HCT116 (cell line): ENCODE data around the gene NDOR1. TPM values are rescaled to one million over a fixed set of nuclear protein-coding genes. Genes with fewer than 3 reads are reported as not detected.

Source experiments
- ATAC-seq: fragments of 200-7000 bp; cut with Tn5 transposase; 2 replicates; pipeline ENCODE4 v1.9.1; 2020; ENCODE audit warnings: mild to moderate bottlenecking, moderate library complexity
- BruUV-seq: library from RNA; stranded (reverse); fragments of 400-500 nt; replicated peaks from 2 replicates; lab custom pipeline; 2021; lab: Mats Ljungman, UMichigan
- CTCF ChIA-PET: fragments of 300-600 bp; sonication (Branson Sonifier 250); formaldehyde crosslinking; loops from one replicate; lab custom pipeline; 2021; ENCODE audit warnings: antibody characterized with exemption; lab: Charles Lee
- POLR2A ChIA-PET: fragments of 300-600, 350-600 bp; sonication (Branson Sonifier 250); formaldehyde crosslinking; loops from one replicate; lab custom pipeline; 2021; ENCODE audit warnings: antibody characterized with exemption; lab: Charles Lee
- RAD21 ChIA-PET, 2 experiments: fragments of 300-600 bp; sonication (Branson Sonifier 250); formaldehyde crosslinking; loops; one replicate each; lab custom pipeline; 2023; ENCODE audit warnings: low total read pairs in 2 of 2; ENCODE audit not compliant: uncharacterized antibody in 2 of 2, unreplicated experiment in 2 of 2, low non-redundant PET in 1 of 2; lab: Charles Lee
- DNase-seq: peaks from one replicate; pipeline ENCODE4 v3.0.0-alpha.2; 2010; ENCODE audit warnings: low read depth, low spot score
- H2AFZ ChIP-seq: fragments of 200-600 bp; shearing (Covaris generic), sonication (generic); 2 replicates; pipeline ENCODE4 v1.6.1; 2017; ENCODE audit warnings: low read depth, mixed run types, mixed read lengths, antibody characterized with exemption, low read length; ENCODE audit not compliant: poor library complexity, severe bottlenecking
- H3K27ac ChIP-seq: 2 replicates; pipeline ENCODE4 v1.5.1; 2012; ENCODE audit warnings: low read depth, low read length
- H3K27me3 ChIP-seq: fragments of 200-600 bp; sonication (generic); 2 replicates; pipeline ENCODE4 v1.6.1; 2016; ENCODE audit warnings: mixed run types, low read length, mixed read lengths; ENCODE audit not compliant: insufficient read depth
- H3K36me3 ChIP-seq, 2 experiments: fragments of 200-500 bp in 1 of 2; fragments of 200-600 bp in 1 of 2; sonication (Bioruptor generic) in 1 of 2; sonication (generic) in 1 of 2; 2 replicates each; pipeline versions ENCODE4 v1.5.1 to v1.6.1; 2014 to 2016; ENCODE audit warnings: low read length in 2 of 2, inconsistent platforms in 1 of 2, mixed read lengths in 1 of 2, mixed run types in 1 of 2; ENCODE audit not compliant: insufficient read depth in 2 of 2, control insufficient read depth in 1 of 2
- H3K4me1 ChIP-seq, 2 experiments: fragments of 200-600 bp in 1 of 2; sonication (generic) in 1 of 2; 2 replicates each; pipeline versions ENCODE4 v1.5.1 to v1.6.1; 2012 to 2017; ENCODE audit warnings: low read length in 2 of 2, inconsistent platforms in 1 of 2, mild to moderate bottlenecking in 1 of 2, mixed read lengths in 1 of 2, mixed run types in 1 of 2, moderate library complexity in 1 of 2; ENCODE audit not compliant: insufficient read depth in 2 of 2, control insufficient read depth in 1 of 2
- H3K4me2 ChIP-seq: fragments of 200-600 bp; sonication (generic); 2 replicates; pipeline ENCODE4 v1.6.1; 2017; ENCODE audit warnings: mixed run types, low read length, mixed read lengths
- H3K4me3 ChIP-seq, 2 experiments: fragments of 200-600 bp in 1 of 2; sonication (generic) in 1 of 2; replicated peaks in 1 of 2; 2 replicates each; pipeline ENCODE4 v1.5.1; 2011 to 2016; ENCODE audit warnings: low read length in 2 of 2, control low read depth in 1 of 2, low read depth in 1 of 2, mild to moderate bottlenecking in 1 of 2, mixed read lengths in 1 of 2, mixed run types in 1 of 2
- H3K79me2 ChIP-seq: fragments of 200-600 bp; sonication (generic); 2 replicates; pipeline ENCODE4 v1.6.1; 2017; ENCODE audit warnings: mild to moderate bottlenecking, mixed run types, low read length, moderate library complexity, mixed read lengths; ENCODE audit not compliant: insufficient read depth
- H3K9ac ChIP-seq: fragments of 200-600 bp; sonication (generic); 2 replicates; pipeline ENCODE4 v1.6.1; 2016; ENCODE audit warnings: low read length, mixed read lengths
- H3K9me2 ChIP-seq: fragments of 200-600 bp; sonication (generic), shearing (Covaris generic); 2 replicates; pipeline ENCODE4 v1.6.1; 2017; ENCODE audit warnings: mixed run types, mild to moderate bottlenecking, moderate library complexity; ENCODE audit not compliant: insufficient read depth
- H3K9me3 ChIP-seq, 2 experiments: fragments of 200-500 bp in 1 of 2; fragments of 200-600 bp in 1 of 2; sonication (Bioruptor generic) in 1 of 2; sonication (generic) in 1 of 2; 2 replicates each; pipeline ENCODE4 v1.6.1; 2014 to 2017; ENCODE audit warnings: low read length in 2 of 2, mixed read lengths in 2 of 2, inconsistent platforms in 1 of 2, low read depth in 1 of 2, mild to moderate bottlenecking in 1 of 2, mixed run types in 1 of 2, moderate library complexity in 1 of 2; ENCODE audit not compliant: control insufficient read depth in 1 of 2, insufficient read depth in 1 of 2
- H4K20me1 ChIP-seq: fragments of 200-600 bp; sonication (generic), shearing (Covaris generic); 2 replicates; pipeline ENCODE4 v1.6.1; 2017; ENCODE audit warnings: mixed run types, mild to moderate bottlenecking, moderate library complexity; ENCODE audit not compliant: insufficient read depth
- EGR1 ChIP-seq: IDR thresholded peaks from 2 replicates; pipeline ENCODE4 v1.6.1; 2012; ENCODE audit warnings: low read depth
- EZH2 ChIP-seq: fragments of 200-600 bp; sonication (generic); IDR thresholded peaks from 2 replicates; pipeline ENCODE4 v1.6.1; 2017; ENCODE audit warnings: antibody characterized with exemption, mixed run types
- POLR2AphosphoS5 ChIP-seq: IDR thresholded peaks from 2 replicates; pipeline ENCODE4 v1.6.1; 2011; ENCODE audit warnings: mild to moderate bottlenecking, low read depth, low read length, moderate library complexity
- YY1 ChIP-seq: IDR thresholded peaks from 2 replicates; pipeline ENCODE4 v1.6.1; 2011; ENCODE audit warnings: low read length, low read depth, moderate library complexity, mild to moderate bottlenecking; ENCODE audit not compliant: insufficient replicate concordance; ENCODE audit errors: extremely low read depth
- intact Hi-C: fragments of 100-400 bp; cut with micrococcal nuclease; formaldehyde crosslinking; loops from 2 replicates; pipeline ENCODE4 v1.10.0; 2022
- total RNA-seq: library from RNA; stranded (reverse); gene quantifications from one replicate; pipeline ENCODE4 v1.2.1, GENCODE V29; 2021; ENCODE audit not compliant: unreplicated experiment
- TF ChIP-seq, protein P1 (sequence below), 3 experiments: fragments of 200-600 bp in 1 of 3; sonication (generic) in 1 of 3; IDR thresholded peaks in 2 of 3; conservative IDR thresholded peaks in 1 of 3; 2 replicates each; pipeline ENCODE4 v1.5.1; 2012 to 2017; ENCODE audit warnings: low read depth in 2 of 3, low read length in 2 of 3, antibody characterized with exemption in 1 of 3, borderline replicate concordance in 1 of 3, control low read depth in 1 of 3, mild to moderate bottlenecking in 1 of 3, mixed read lengths in 1 of 3, mixed run types in 1 of 3, moderate library complexity in 1 of 3; ENCODE audit not compliant: insufficient read depth in 1 of 3

The NDOR1 gene
- total RNA-seq, 1 experiment from 2014 or later = 28.4 TPM

- H3K4me3 ChIP-seq = peak within 1 kb of the TSS; percentile 14 to 48
- H2AFZ ChIP-seq = no peak within 1 kb of the TSS
- ChIA-PET CTCF (interaction anchor here (0.6 to 4.7 kb wide), 21 partner anchors 10 to 198 kb away, joined by 3 to 43 read pairs (median 5); partner anchors contain the start of genes ANAPC2, LRRC26, MAN1B1 and SAPCD2), POLR2A (interaction anchor here (0.7 to 2.5 kb wide), 8 partner anchors 9 to 104 kb away, joined by 3 to 16 read pairs (median 3); partner anchors contain the start of genes ANAPC2, SSNA1, TPRN and TUBB4B), RAD21 (interaction anchor here (0.6 to 1.9 kb wide), 11 partner anchors 12 to 181 kb away, joined by 3 to 9 read pairs (median 3); partner anchors contain the start of genes ANAPC2 (in 2 of the 2) and SSNA1 (in 2 of the 2))
- DNase-seq = peak; percentile 71
- BruUV-seq = no TSS peak
- no peaks in the 10 kb centered on the region for H4K20me1 ChIP-seq
- TF ChIP-seq EZH2 = no peak
- TF ChIP-seq POLR2AphosphoS5 = peak; percentile 72
- TF ChIP-seq EGR1 = no peak
- TF ChIP-seq, protein P1, sequence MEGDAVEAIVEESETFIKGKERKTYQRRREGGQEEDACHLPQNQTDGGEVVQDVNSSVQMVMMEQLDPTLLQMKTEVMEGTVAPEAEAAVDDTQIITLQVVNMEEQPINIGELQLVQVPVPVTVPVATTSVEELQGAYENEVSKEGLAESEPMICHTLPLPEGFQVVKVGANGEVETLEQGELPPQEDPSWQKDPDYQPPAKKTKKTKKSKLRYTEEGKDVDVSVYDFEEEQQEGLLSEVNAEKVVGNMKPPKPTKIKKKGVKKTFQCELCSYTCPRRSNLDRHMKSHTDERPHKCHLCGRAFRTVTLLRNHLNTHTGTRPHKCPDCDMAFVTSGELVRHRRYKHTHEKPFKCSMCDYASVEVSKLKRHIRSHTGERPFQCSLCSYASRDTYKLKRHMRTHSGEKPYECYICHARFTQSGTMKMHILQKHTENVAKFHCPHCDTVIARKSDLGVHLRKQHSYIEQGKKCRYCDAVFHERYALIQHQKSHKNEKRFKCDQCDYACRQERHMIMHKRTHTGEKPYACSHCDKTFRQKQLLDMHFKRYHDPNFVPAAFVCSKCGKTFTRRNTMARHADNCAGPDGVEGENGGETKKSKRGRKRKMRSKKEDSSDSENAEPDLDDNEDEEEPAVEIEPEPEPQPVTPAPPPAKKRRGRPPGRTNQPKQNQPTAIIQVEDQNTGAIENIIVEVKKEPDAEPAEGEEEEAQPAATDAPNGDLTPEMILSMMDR (IDR thresholded peaks at IDR 0.05 in 2 of 3, conservative IDR thresholded peaks at IDR 0.05 in 1 of 3; ENCODE audit: borderline replicate concordance in 1 of 3, insufficient read depth in 1 of 3, low read depth in 2 of 3, low read length in 2 of 3) = peak in 2 of 3 experiments; percentile 88 to 93; a peak in 4 of 6 replicates
- no peak for TF ChIP-seq YY1
- ATAC-seq = peak; percentile 61
- H3K9me3 ChIP-seq = no peaks in the 10 kb centered on the region
- peak within 1 kb of the TSS; percentile 97 for H3K9ac ChIP-seq
- H3K9me2 ChIP-seq = no peaks in the 10 kb centered on the region
- H3K27ac ChIP-seq = peak within 1 kb of the TSS; percentile 88
- peak within 1 kb of the TSS; percentile 99 for H3K4me2 ChIP-seq
- no peaks in the 10 kb centered on the region for H3K27me3 ChIP-seq
- H3K4me1 ChIP-seq = peaks cover 44 to 68% of the 10 kb centered on the region in 2 experiments
- no peaks in the 10 kb centered on the region for H3K36me3 ChIP-seq
- no peaks in the 10 kb centered on the region for H3K79me2 ChIP-seq
- intact Hi-C loops = loop anchor here (1.0 to 10.0 kb wide), 4 partner anchors 40 to 442 kb away; partner anchors contain the start of genes ANAPC2, NPDC1 and SSNA1
Observed at GRCh38 chr9:137227054-137227852, 21.8 kb downstream of the NDOR1 start, which contains the start of gene RNF224. Gene RNF224, plus strand, starts transcription at chr9:137227502. Its CDS starts 834 bp downstream, at chr9:137228336.
